ENCODE results near the gene ABCB11.

DNA sequence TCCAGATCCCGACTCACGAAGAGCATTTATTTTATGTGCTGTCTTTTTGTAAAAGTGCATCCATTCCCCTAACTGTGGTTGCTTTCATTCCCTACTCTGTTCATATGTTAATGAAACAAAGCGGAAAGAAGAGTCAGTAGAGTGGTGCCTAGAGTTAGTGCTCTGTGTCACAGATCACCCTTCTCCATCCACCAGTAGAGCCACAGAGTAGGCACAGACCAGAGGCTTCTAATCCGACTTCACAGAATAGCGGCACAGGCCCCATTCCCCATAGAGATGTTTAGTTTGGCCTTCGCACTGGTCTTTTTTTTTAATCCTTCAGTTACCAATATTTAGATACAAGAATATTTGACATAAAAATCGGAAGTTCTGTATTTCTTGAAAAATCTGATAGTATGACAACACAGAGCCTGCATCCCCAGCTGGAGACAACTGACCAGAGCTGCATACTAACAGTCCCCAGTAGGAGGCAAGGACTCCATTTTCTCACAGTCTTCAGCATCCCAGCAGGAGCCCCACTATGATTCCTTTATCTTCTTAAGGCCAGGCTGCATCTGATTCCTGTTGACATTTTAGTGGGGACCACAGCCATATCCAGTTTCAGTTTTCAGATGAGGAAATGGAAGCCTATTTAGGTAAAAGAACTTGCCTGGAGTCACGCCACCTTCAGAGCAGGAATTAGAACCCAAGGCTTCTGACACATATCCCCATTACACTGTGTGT lies 123.0 kb downstream of the ABCB11 start:
- TF ChIP-seq POLR2A (IDR thresholded peaks at IDR 0.05): no peak
- TF ChIP-seq, protein P1, sequence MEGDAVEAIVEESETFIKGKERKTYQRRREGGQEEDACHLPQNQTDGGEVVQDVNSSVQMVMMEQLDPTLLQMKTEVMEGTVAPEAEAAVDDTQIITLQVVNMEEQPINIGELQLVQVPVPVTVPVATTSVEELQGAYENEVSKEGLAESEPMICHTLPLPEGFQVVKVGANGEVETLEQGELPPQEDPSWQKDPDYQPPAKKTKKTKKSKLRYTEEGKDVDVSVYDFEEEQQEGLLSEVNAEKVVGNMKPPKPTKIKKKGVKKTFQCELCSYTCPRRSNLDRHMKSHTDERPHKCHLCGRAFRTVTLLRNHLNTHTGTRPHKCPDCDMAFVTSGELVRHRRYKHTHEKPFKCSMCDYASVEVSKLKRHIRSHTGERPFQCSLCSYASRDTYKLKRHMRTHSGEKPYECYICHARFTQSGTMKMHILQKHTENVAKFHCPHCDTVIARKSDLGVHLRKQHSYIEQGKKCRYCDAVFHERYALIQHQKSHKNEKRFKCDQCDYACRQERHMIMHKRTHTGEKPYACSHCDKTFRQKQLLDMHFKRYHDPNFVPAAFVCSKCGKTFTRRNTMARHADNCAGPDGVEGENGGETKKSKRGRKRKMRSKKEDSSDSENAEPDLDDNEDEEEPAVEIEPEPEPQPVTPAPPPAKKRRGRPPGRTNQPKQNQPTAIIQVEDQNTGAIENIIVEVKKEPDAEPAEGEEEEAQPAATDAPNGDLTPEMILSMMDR (IDR thresholded peaks at IDR 0.05): no peak
